ENCODE results near the gene ARHGAP18.

ARHGAP18 gene

GRCh38 chr6:129707882-129708495, 2.0 kb downstream of the ARHGAP18 start:
- Mint-ChIP-seq H3K9me3 (no peaks in the 10 kb centered on the region), H3K36me3 (ENCODE audit: low read depth) (no peaks in the 10 kb centered on the region), H3K4me1 (peaks cover 18% of the 10 kb centered on the region), H3K27ac (no peak overlapping the region), H3K27me3 (ENCODE audit: low read depth, poor library complexity) (peaks cover 12% of the 10 kb centered on the region), H3K4me3 (no peak overlapping the region)
- no peak for TF ChIP-seq CTCF (IDR thresholded peaks at IDR 0.05)
- no peak for DNase-seq

GRCh38 chr6:129707028-129707427, 2.9 kb downstream of the ARHGAP18 start:
- peaks cover 18% of the 10 kb centered on the region for H3K4me1 Mint-ChIP-seq
- no peaks in the 10 kb centered on the region for H3K9me3 Mint-ChIP-seq
- DNase-seq = no peak
- H3K27ac Mint-ChIP-seq = no peak overlapping the region
- no peak overlapping the region for H3K4me3 Mint-ChIP-seq
- peaks cover 10% of the 10 kb centered on the region for H3K27me3 Mint-ChIP-seq (ENCODE audit: low read depth, poor library complexity)
- H3K36me3 Mint-ChIP-seq (ENCODE audit: low read depth) = no peaks in the 10 kb centered on the region
- no peak for TF ChIP-seq CTCF (IDR thresholded peaks at IDR 0.05)

- TF ChIP-seq CTCF (IDR thresholded peaks at IDR 0.05) = no peak
- no peaks in the 10 kb centered on the region for H3K36me3 Mint-ChIP-seq (ENCODE audit: low read depth)
- no peak for DNase-seq
- H3K4me1 Mint-ChIP-seq = peaks cover 13% of the 10 kb centered on the region
- H3K27me3 Mint-ChIP-seq (ENCODE audit: low read depth, poor library complexity) = peaks cover 5% of the 10 kb centered on the region
- no peak overlapping the region for H3K27ac Mint-ChIP-seq
- no peak overlapping the region for H3K4me3 Mint-ChIP-seq
- H3K9me3 Mint-ChIP-seq = no peaks in the 10 kb centered on the region
Observed at GRCh38 chr6:129705212-129705611, 4.8 kb downstream of the ARHGAP18 start.

- Mint-ChIP-seq H3K36me3 (ENCODE audit: low read depth) (no peaks in the 10 kb centered on the region), H3K4me1 (peaks cover 9% of the 10 kb centered on the region), H3K9me3 (no peaks in the 10 kb centered on the region), H3K4me3 (no peak overlapping the region), H3K27ac (no peak overlapping the region), H3K27me3 (ENCODE audit: low read depth, poor library complexity) (peaks cover 5% of the 10 kb centered on the region)
- DNase-seq = no peak
- no peak for TF ChIP-seq CTCF (IDR thresholded peaks at IDR 0.05)
Observed at GRCh38 chr6:129704708-129705107, 5.3 kb downstream of the ARHGAP18 start.

- H3K27me3 Mint-ChIP-seq (ENCODE audit: low read depth, poor library complexity) = no peaks in the 10 kb centered on the region
- no peak overlapping the region for H3K4me3 Mint-ChIP-seq
Observed at GRCh38 chr6:129701721-129702455, 8.1 kb downstream of the ARHGAP18 start.

More at GRCh38 chr6:129701721-129702455, 8.1 kb downstream of the ARHGAP18 start:
- no peak for DNase-seq
- peaks cover 1% of the 10 kb centered on the region for H3K4me1 Mint-ChIP-seq
- H3K9me3 Mint-ChIP-seq = no peaks in the 10 kb centered on the region
- H3K36me3 Mint-ChIP-seq (ENCODE audit: low read depth) = no peaks in the 10 kb centered on the region
- no peak overlapping the region for H3K27ac Mint-ChIP-seq
- TF ChIP-seq CTCF (IDR thresholded peaks at IDR 0.05) = no peak
